A673 (cell line): ENCODE results near the gene ADGRG2. TPM values are rescaled to one million over a fixed set of nuclear protein-coding genes. Genes with fewer than 3 reads are reported as not detected.

ENCODE experiments used
- BruUV-seq: library from RNA; stranded (reverse); fragments of 400-500 nt; replicated peaks from 2 replicates; lab custom pipeline; 2021; lab: Mats Ljungman, UMichigan
- CTCF ChIA-PET: fragments of 300-600 bp; sonication (Branson Sonifier 250); formaldehyde crosslinking; loops from one replicate; lab custom pipeline; 2022; ENCODE audit warnings: antibody characterized with exemption; lab: Charles Lee
- POLR2A ChIA-PET: fragments of 300-600 bp; sonication (Branson Sonifier 250); formaldehyde crosslinking; loops from one replicate; lab custom pipeline; 2022; ENCODE audit warnings: antibody characterized with exemption; ENCODE audit not compliant: low non-redundant PET; lab: Charles Lee
- DNase-seq: peaks from one replicate; pipeline ENCODE4 v3.0.0-alpha.2; 2015; ENCODE audit warnings: low spot score
- H3K27ac ChIP-seq: fragments of 200-600 bp; sonication (generic); 2 replicates; pipeline ENCODE4 v1.5.1; 2016; ENCODE audit warnings: mixed run types, low read depth, mild to moderate bottlenecking, mixed read lengths, antibody characterized with exemption, low read length; ENCODE audit not compliant: poor library complexity, severe bottlenecking
- H3K27me3 ChIP-seq: fragments of 200-600 bp; sonication (generic); replicated peaks from 2 replicates; pipeline ENCODE4 v1.6.1; 2017; ENCODE audit warnings: mixed run types, low read depth, mild to moderate bottlenecking, mixed read lengths, antibody characterized with exemption, low read length; ENCODE audit not compliant: insufficient read depth, poor library complexity
- H3K36me3 ChIP-seq: fragments of 200-600 bp; sonication (generic); 2 replicates; pipeline ENCODE4 v1.6.1; 2016; ENCODE audit warnings: mixed run types, mild to moderate bottlenecking, mixed read lengths, antibody characterized with exemption, low read length; ENCODE audit not compliant: insufficient read depth, poor library complexity, severe bottlenecking
- H3K4me1 ChIP-seq: fragments of 200-600 bp; sonication (generic); 2 replicates; pipeline ENCODE4 v1.6.1; 2017; ENCODE audit warnings: mixed run types, mild to moderate bottlenecking, mixed read lengths, antibody characterized with exemption, low read length; ENCODE audit not compliant: insufficient read depth, poor library complexity, severe bottlenecking
- H3K4me3 ChIP-seq: fragments of 200-600 bp; sonication (generic); 2 replicates; pipeline ENCODE4 v1.5.1; 2016; ENCODE audit warnings: low read depth, mixed run types, mild to moderate bottlenecking, mixed read lengths, low read length; ENCODE audit not compliant: poor library complexity, severe bottlenecking
- H3K9me3 ChIP-seq: fragments of 200-600 bp; sonication (generic); 2 replicates; pipeline ENCODE4 v1.6.1; 2016; ENCODE audit warnings: mixed run types, low read depth, mild to moderate bottlenecking, mixed read lengths, antibody characterized with exemption, low read length; ENCODE audit not compliant: poor library complexity, severe bottlenecking
- CTCF ChIP-seq: fragments of 300-800, 200-600 bp; sonication (generic); conservative IDR thresholded peaks from 2 replicates; pipeline ENCODE4 v1.5.1; 2017; ENCODE audit warnings: low read depth, mild to moderate bottlenecking, antibody characterized with exemption, low read length, moderate library complexity, mixed read lengths
- EZH2 ChIP-seq: fragments of 200-600 bp; sonication (generic); IDR thresholded peaks from 2 replicates; pipeline ENCODE4 v1.6.1; 2017; ENCODE audit warnings: borderline replicate concordance, low read depth, mild to moderate bottlenecking, mixed read lengths, antibody characterized with exemption, low read length; ENCODE audit not compliant: poor library complexity, severe bottlenecking
- intact Hi-C: fragments of 100-400 bp; cut with micrococcal nuclease; formaldehyde crosslinking; loops from one replicate; pipeline ENCODE4 v1.10.0; 2022; ENCODE audit not compliant: unreplicated experiment
- total RNA-seq: library from RNA; stranded (reverse); gene quantifications from 2 replicates; pipeline ENCODE4 v1.2.3, GENCODE V29; 2021

Gene ADGRG2
- total RNA-seq, 1 experiment from 2014 or later = 61.3 TPM

- no peak overlapping the region for H3K4me3 ChIP-seq
- intact Hi-C loops = no loop called here
Observed at GRCh38 chrX:18974993-18975392, 147.3 kb downstream of the ADGRG2 start.

GRCh38 chrX:18973527-18974192 is 148.6 kb downstream of the ADGRG2 start:
- intact Hi-C loops = no loop called here
- no TSS peak for BruUV-seq
- POLR2A ChIA-PET = no interaction called here
- no peak overlapping the region for H3K4me3 ChIP-seq
- peak; percentile 78 for DNase-seq
- H3K27me3 ChIP-seq = no peaks in the 10 kb centered on the region
- H3K27ac ChIP-seq = no peak overlapping the region
- CTCF ChIA-PET = no interaction called here
- H3K36me3 ChIP-seq = no peaks in the 10 kb centered on the region
- no peaks in the 10 kb centered on the region for H3K9me3 ChIP-seq
- TF ChIP-seq CTCF (no peak), EZH2 (no peak)
- H3K4me1 ChIP-seq = peaks cover 28% of the 10 kb centered on the region

More at GRCh38 chrX:18974993-18975392, 147.3 kb downstream of the ADGRG2 start:
- no peaks in the 10 kb centered on the region for H3K36me3 ChIP-seq
- POLR2A ChIA-PET = no interaction called here
- H3K4me1 ChIP-seq = peaks cover 28% of the 10 kb centered on the region
- CTCF ChIA-PET = no interaction called here
- no peaks in the 10 kb centered on the region for H3K27me3 ChIP-seq
- DNase-seq = no peak
- no peak overlapping the region for H3K27ac ChIP-seq
- no TSS peak for BruUV-seq
- H3K9me3 ChIP-seq = no peaks in the 10 kb centered on the region
- TF ChIP-seq CTCF (no peak), EZH2 (no peak)

- intact Hi-C loops = no loop called here
- POLR2A ChIA-PET = no interaction called here
- no peak for DNase-seq
- peaks cover 28% of the 10 kb centered on the region for H3K4me1 ChIP-seq
- H3K36me3 ChIP-seq = no peaks in the 10 kb centered on the region
- TF ChIP-seq CTCF = no peak
- CTCF ChIA-PET = no interaction called here
- H3K27me3 ChIP-seq = no peaks in the 10 kb centered on the region
- BruUV-seq = no TSS peak
- no peaks in the 10 kb centered on the region for H3K9me3 ChIP-seq
- H3K27ac ChIP-seq = no peak overlapping the region
- H3K4me3 ChIP-seq = no peak overlapping the region
Observed at GRCh38 chrX:18971506-18971905, 150.8 kb downstream of the ADGRG2 start.
